Stimulated activated CD4-positive, alpha-beta T cell treated with anti-CD3 and anti-CD28 coated beads, Interleukin-1b, Interleukin-23, amount 100 ng/mL, for 24 hours (primary cell): ENCODE results near the gene DHRS7.
"Not testable (repeated sequence)": the region's sequence is repeated elsewhere in the genome, so short reads cannot be mapped to it uniquely, and the experiment has no call there.

Experiments
- DNase-seq, 4 experiments: peaks; one replicate each; pipeline ENCODE4 v3.0.0-alpha.2; 2020; ENCODE audit warnings: low read depth in 4 of 4, low spot score in 1 of 4

The DHRS7 gene

DNA sequence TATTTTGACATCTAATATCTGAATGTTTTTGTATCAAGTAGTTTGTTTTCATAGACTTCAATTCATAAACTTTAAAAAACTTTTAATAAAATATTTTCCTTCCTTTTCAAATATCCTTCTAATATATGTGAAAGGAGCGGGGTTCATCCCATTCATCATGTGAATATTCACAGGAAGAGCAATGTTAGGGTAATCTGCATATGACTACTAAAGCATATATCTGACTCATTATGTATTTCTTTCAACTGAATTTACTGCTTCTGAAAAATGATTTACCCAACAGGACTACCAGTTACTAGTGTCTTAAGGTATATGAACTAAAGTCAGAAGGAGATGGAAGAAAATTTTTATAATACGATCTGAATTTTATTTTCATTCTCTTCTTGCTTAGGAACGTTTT is 30.5 kb downstream of the DHRS7 start:
- no peak for DNase-seq

DNA sequence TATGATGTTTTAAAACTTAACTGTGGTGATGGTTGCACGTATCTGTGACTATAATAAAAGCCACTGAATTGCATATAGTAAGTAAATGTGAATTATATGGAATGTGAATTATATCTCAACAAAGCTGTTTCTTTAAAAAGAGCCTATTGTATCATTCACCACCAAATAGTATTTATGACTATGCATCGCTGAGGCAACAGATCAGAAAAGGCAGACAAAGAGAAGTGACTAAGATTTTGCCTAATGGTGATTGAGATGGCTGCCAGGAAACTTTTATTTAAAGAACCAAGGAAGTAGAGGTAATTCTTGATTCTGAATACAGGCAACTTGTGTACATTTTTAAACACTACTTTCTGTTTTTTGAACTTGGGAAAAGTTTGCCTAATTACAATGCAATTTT is 31.7 kb downstream of the DHRS7 start:
- no peak for DNase-seq

DNA sequence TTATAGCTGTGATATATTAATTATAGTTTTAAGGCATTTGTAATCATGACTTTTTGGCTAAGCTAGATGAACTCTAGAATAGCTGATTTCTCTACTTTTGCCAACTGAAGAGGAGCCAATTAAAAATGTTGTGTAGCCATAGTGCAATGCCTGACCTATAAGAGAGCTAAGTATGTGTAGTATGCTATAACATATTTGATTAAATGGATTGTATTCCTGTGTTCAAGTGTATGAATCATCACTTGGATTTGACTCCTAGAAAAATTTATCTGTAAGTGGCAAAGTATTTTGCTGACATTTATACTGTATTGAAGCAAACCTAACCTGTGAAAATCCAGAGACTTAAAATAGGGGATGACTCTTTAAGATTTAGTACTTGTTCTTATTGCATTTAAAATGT is 39.3 kb downstream of the DHRS7 start:
- no peak for DNase-seq

DNA sequence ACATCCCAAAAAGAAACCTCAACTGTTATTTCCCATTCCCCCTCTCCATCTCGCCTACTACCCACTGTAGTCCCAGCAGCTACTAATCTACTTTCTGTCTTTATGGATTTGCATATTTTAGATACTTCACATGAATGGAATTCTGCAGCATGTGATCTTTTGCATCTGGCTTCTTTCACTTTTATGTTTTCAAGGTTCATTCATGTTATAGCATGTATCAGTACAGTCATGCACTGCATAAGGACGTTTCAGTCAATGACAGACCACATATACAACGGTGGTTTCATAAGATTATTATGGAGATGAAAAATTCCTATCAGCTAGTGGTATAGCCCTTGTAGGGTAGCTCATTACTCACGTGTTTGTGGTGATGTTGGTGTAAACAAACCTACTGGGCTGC is 49.0 kb downstream of the DHRS7 start:
- no peak for DNase-seq

DNA sequence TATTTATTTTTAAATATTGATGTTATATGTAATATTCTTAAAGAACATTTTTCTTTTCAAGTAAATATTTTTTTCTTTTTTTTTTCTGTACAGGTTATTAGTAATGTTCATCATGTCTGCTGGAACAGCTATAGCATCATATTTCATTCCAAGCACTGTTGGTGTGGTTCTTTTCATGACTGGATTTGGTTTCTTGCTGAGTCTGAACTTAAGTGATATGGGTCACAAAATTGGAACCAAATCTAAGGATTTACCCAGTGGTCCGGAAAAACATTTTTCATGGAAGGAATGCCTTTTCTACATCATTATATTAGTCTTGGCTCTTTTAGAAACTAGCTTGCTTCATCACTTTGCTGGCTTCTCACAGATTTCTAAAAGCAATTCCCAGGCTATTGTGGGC is 50.3 kb downstream of the DHRS7 start:
- DNase-seq = no peak

DNA sequence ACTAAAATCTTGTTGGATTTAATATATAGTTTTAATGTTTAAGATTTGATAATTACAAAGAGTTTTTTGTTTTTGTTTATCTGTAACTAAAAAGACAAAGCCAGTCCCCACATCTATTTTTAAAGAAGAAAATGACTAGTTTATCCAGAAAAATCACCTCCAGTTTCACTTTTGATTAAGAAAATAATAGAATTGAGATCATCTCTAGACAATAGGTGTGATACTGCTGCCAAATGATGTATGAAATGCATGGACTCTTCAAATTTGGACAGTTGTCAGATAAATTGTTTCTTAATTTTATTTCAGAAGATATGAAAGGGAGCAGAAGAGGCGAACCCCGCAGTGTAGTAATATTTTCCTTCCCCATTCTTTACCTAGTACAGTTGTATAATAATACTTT is 53.5 kb downstream of the DHRS7 start:
- no peak for DNase-seq

DNA sequence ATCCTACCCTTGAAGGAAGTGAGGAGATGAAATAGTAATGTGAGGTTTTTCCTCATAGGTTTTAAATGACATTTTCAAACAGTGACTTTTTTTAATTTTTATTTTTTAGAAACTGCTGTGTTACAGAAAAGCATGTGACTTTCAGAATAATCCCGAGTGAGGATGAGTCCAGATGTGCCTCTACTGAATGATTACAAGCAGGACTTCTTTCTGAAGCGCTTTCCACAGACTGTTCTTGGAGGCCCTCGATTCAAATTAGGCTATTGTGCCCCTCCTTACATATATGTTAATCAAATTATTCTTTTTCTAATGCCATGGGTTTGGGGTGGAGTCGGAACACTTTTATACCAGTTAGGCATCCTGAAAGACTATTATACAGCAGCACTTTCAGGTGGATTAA is 57.7 kb downstream of the DHRS7 start:
- no peak for DNase-seq

DNA sequence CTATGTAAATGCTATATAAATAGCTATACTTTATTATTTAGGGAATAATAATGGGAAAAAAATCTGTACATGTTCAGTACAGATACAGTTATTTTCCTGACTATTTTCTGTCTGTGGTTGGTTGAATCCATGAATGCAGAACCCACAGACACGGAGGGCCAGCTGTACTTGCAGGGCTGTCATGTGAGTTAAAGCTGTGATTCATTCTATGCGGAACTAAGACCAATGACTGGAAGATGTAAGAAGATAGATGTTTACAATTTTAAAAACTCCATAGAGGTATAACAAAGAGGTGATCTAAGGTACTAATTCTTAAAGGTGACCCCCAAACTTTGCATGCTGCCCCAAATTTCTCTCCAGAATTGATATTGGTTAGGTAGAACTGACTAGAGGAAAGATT is 58.9 kb downstream of the DHRS7 start:
- no peak for DNase-seq

DNA sequence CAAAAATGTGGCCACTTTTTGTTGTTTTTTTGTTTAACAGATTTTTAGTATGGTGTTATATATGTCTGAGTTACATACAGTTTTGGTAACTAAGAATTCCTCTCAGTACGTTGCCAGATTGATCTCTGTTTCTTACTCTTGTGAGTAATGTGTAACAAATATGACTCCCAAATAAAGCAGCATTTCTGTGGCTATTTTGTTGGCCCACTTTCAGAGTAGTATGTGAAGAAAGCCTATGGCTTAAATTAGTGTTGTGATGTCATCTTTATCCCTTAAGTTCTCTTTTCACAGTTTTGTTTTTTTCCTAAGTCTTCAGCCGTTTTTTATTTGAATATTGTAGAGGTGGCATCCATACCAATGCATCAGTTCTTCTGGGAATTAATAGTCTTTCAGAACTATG is 62.8 kb downstream of the DHRS7 start:
- DNase-seq = no peak

DNA sequence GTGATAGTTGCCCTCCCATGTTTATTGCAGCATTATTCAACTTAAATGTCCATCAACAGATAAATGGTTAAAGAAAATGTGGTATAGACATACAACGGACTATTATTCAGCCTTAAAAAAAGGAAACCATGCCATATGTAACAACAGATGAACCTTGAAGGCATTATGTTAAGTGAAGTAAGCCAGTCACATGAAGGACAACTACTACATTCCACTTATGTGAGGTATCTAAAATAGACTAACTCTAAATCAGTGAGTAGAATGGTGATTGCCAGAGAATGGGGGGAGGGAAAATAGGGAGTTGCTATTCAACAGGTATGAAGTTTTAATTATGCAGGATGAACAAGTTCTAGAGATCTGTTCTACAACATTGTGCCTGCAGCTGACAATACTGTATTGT is 63.4 kb downstream of the DHRS7 start:
- DNase-seq = no peak

DNA sequence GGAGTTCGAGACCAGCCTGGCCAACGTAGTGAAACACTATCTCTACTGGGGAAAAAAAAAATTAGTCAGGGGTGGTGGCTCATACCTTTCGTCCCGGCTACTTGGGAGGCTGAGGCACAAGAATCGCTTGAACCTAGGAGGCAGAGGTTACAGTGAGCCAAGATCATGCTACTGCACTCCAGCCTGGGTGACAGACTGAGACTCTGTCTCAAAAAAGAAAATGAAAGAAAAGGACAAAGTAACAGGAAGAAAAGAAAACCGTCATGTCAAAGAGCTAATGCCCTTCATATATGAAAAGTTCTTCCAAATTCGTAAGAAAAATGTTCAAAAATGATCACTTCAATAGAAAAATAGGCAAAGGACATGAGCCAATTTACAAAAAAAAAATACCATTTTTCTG is 65.3 kb downstream of the DHRS7 start:
- DNase-seq = not testable (repeated sequence)

DNA sequence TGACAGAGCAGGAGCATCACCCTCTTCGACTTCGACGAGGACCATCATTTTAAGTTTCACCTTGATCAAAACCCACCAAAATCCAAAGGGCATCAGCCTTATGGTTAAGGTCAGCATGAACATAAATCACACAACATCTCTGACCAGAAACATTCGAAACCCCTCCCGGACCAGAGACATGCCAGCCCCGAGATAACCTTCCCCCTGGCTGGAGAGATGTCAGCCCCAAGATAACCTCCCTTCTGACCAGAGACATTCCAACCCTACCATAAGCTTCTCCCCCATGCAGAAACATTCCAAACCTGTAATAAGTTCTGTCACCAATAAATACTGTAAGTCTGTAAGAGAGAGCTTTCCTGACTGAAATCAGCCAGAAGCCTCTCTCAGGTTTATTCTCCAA is 67.2 kb downstream of the DHRS7 start:
- no peak for DNase-seq

DNA sequence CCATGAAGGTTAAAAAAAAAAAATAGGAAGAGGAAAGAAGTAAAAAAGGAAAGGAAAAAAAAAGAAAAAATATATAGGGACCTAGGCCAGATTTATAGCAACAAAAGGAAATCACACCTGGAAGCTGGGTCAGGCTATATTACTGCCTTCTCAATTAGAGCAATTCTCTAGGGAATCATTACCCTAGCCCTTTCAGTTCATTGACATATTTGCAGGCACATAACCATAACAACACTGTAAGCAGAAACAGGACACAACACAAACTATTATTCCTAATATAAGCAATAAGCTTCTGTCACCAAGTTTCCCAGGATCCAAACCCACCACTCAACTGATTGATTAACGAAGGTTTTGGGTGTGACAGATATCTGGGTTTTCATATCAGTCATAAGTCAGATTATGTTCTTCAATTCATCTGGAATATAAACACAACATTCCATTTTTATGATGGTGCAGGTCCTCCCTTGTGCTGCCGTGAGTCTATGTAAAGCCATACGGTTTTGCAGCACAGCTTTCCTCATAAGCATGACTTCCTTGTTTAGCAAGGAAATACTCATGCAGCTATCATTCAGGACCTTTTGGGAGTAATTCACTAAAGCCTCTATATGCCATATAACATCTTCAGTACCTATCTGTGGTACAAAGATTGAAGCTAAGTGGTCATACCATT is 69.3 kb downstream of the DHRS7 start:
- no peak for DNase-seq

DNA sequence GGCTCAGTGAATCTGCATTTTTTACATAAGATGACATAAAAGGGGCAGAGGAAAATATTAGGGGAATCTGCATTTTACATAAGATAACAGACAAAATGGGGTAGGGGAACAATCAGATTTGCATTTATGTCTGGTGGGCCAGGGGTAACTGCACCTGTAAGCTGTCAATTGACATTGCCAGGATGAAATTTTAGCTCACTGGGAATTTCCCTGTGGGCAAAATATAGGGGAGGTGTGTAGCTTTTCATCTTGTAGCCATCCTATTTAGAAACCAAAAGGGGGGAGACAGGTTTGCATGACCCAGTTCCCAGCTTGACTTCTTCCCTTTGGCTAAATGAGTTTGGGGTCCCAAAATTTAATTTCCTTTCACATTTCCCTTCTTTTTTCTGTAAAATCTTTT is 70.0 kb downstream of the DHRS7 start:
- no peak for DNase-seq

DNA sequence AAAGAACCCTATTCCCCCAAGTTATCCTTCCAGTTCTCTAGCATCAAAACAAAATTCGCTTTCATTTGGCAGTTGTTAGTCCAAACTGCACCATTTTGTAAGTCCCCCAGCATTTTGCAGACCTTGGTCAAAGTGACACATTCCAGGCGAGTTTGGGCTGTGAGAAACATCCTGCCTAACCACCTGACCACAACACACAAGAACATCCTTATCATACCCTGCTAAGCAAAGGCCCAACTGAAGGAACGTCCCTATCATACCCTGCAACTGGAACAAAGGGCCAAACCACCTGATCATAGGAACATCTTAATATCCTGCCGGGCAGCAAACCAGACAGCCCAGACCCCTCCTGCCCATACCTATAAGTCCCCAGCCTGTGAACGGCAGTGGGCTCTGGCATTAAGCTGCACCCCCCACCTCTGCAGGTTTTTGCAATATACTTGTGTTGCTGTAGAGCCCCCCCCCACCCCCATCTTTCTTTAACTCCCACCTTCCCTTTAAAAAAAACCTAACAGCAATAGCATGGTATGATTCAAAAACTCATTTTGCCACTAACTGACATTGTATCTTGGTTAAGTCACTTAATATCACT is 70.8 kb downstream of the DHRS7 start:
- DNase-seq = no peak
